Calu3 (cell line): ENCODE results near the gene ZSCAN10. TPM values are rescaled to one million over a fixed set of nuclear protein-coding genes. Genes with fewer than 3 reads are reported as not detected.

Source experiments
- BruUV-seq: library from RNA; stranded (reverse); fragments of 400-500 nt; replicated peaks from 2 replicates; lab custom pipeline; 2021; lab: Mats Ljungman, UMichigan
- CTCF ChIA-PET: fragments of 300-600 bp; sonication (Branson Sonifier 250); formaldehyde crosslinking; loops from one replicate; lab custom pipeline; 2022; ENCODE audit warnings: antibody characterized with exemption; lab: Charles Lee
- DNase-seq: peaks from one replicate; pipeline ENCODE4 v3.0.0; 2022
- H3K27ac Mint-ChIP-seq: one replicate; pipeline ENCODE4 v1.8.0; 2022; ENCODE audit warnings: mixed read lengths; ENCODE audit not compliant: unreplicated experiment
- H3K27me3 Mint-ChIP-seq: one replicate; pipeline ENCODE4 v1.8.0; 2022; ENCODE audit warnings: mixed read lengths; ENCODE audit not compliant: unreplicated experiment
- H3K36me3 Mint-ChIP-seq: one replicate; pipeline ENCODE4 v1.8.0; 2022; ENCODE audit warnings: mild to moderate bottlenecking, moderate library complexity, mixed read lengths; ENCODE audit not compliant: insufficient read depth, unreplicated experiment
- H3K4me1 Mint-ChIP-seq: one replicate; pipeline ENCODE4 v1.8.0; 2022; ENCODE audit warnings: mild to moderate bottlenecking, low read depth, mixed read lengths; ENCODE audit not compliant: unreplicated experiment
- H3K4me3 Mint-ChIP-seq: one replicate; pipeline ENCODE4 v1.8.0; 2022; ENCODE audit warnings: mild to moderate bottlenecking, low read depth, moderate library complexity, mixed read lengths; ENCODE audit not compliant: unreplicated experiment
- H3K9me3 Mint-ChIP-seq: one replicate; pipeline ENCODE4 v1.8.0; 2022; ENCODE audit warnings: low read depth, mixed read lengths; ENCODE audit not compliant: unreplicated experiment
- CTCF ChIP-seq: fragments of 200-600 bp; IDR thresholded peaks from one replicate; pipeline ENCODE4 v1.8.0; 2022; ENCODE audit warnings: antibody characterized with exemption; ENCODE audit not compliant: unreplicated experiment
- intact Hi-C: fragments of 100-400 bp; cut with micrococcal nuclease; formaldehyde crosslinking; loops from one replicate; pipeline ENCODE4 v1.10.0; 2022; ENCODE audit not compliant: unreplicated experiment
- total RNA-seq: library from RNA; stranded (reverse); gene quantifications from 2 replicates; pipeline ENCODE4 v1.2.3, GENCODE V29; 2022

Gene ZSCAN10
- total RNA-seq, 1 experiment from 2014 or later, result not detected

- no peaks in the 10 kb centered on the region for H3K4me1 Mint-ChIP-seq
- intact Hi-C loops, result no loop called here
- CTCF ChIA-PET, result interaction anchor here (1.7 kb wide), 1 partner anchor 9 kb away, joined by 5 read pairs; the partner anchor contains the start of gene ZNF213
- no peaks in the 10 kb centered on the region for H3K9me3 Mint-ChIP-seq
- TF ChIP-seq CTCF, result no peak
- H3K27ac Mint-ChIP-seq, result no peak overlapping the region
- DNase-seq, result no peak
- H3K27me3 Mint-ChIP-seq, result peaks cover 26% of the 10 kb centered on the region
- no TSS peak for BruUV-seq
- no peak overlapping the region for H3K4me3 Mint-ChIP-seq
- peaks cover 16% of the 10 kb centered on the region for H3K36me3 Mint-ChIP-seq
Measured at GRCh38 chr16:3143598-3144320, 44.7 kb upstream of the ZSCAN10 start.

- no TSS peak for BruUV-seq
- H3K36me3 Mint-ChIP-seq, result peaks cover 16% of the 10 kb centered on the region
- CTCF ChIA-PET, result interaction anchor here (1.7 kb wide), 1 partner anchor 8 kb away, joined by 5 read pairs; the partner anchor contains the start of gene ZNF213
- H3K9me3 Mint-ChIP-seq, result no peaks in the 10 kb centered on the region
- TF ChIP-seq CTCF, result no peak
- intact Hi-C loops, result no loop called here
- no peak for DNase-seq
- H3K27ac Mint-ChIP-seq, result no peak overlapping the region
- H3K4me1 Mint-ChIP-seq, result no peaks in the 10 kb centered on the region
- no peak overlapping the region for H3K4me3 Mint-ChIP-seq
- peaks cover 26% of the 10 kb centered on the region for H3K27me3 Mint-ChIP-seq
Measured at GRCh38 chr16:3143189-3143588, 44.1 kb upstream of the ZSCAN10 start.

DNA sequence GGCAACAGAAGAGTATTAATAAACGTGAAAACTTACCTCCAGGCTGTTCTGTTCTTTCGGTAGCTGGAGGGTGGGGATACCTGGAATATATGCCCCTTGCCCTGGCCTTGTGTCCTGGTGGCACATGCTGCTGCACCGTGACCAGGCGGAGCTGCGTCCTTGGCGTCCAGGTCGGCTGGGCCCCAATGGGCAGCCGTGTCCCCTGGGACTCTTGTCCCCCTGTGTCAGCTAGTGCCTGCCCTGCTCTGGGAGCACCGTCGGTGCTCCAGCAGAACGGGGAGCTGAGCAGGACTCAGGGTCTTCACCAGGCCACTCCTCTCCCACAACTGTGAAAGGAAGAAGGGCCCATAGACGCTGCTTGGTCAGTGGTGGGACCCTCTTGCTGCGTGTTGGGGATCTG lies 43.7 kb upstream of the ZSCAN10 start:
- BruUV-seq, result no TSS peak
- Mint-ChIP-seq H3K36me3 (peaks cover 16% of the 10 kb centered on the region), H3K9me3 (no peaks in the 10 kb centered on the region), H3K27ac (no peak overlapping the region), H3K4me3 (no peak overlapping the region), H3K4me1 (no peaks in the 10 kb centered on the region), H3K27me3 (peaks cover 26% of the 10 kb centered on the region)
- intact Hi-C loops, result no loop called here
- no peak for DNase-seq
- CTCF ChIA-PET, result no interaction called here
- no peak for TF ChIP-seq CTCF

DNA sequence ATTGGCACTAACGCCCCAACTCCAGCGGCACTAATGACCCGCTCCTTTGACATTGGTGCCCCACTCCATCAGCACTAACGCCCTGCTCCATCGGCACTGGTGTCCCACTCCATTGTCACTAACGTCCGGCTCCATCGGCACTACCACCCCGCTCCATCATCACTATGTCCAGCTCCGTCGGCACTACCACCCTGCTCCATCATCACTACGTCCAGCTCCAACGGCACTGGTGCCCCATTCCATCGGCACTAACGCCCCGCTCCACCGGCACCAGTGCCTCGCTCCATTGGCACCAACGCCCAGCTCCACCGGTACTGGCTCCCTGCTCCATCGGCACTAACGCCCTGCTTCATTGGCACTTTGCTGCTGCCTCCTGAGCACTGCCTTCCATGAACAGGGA lies 43.2 kb upstream of the ZSCAN10 start:
- H3K27me3 Mint-ChIP-seq, result peaks cover 26% of the 10 kb centered on the region
- H3K27ac Mint-ChIP-seq, result no peak overlapping the region
- CTCF ChIA-PET, result no interaction called here
- no peak for DNase-seq
- no TSS peak for BruUV-seq
- no peak overlapping the region for H3K4me3 Mint-ChIP-seq
- no peaks in the 10 kb centered on the region for H3K4me1 Mint-ChIP-seq
- intact Hi-C loops, result no loop called here
- TF ChIP-seq CTCF, result no peak
- H3K36me3 Mint-ChIP-seq, result peaks cover 16% of the 10 kb centered on the region
- H3K9me3 Mint-ChIP-seq, result no peaks in the 10 kb centered on the region
